Rectal smooth muscle tissue (tissue), 1 donor: ENCODE results near the gene GPRIN3.
"Not testable (repeated sequence)": the region's sequence is repeated elsewhere in the genome, so short reads cannot be mapped to it uniquely, and the experiment has no call there.

Source experiments
- H3K27ac ChIP-seq: one replicate; pipeline ENCODE4 v1.7.0; 2013; ENCODE audit warnings: low read depth, low read length, inconsistent platforms
- H3K27me3 ChIP-seq: one replicate; pipeline ENCODE4 v1.7.0; 2013; ENCODE audit warnings: low read length; ENCODE audit not compliant: control insufficient read depth, insufficient read depth
- H3K36me3 ChIP-seq: one replicate; pipeline ENCODE4 v1.7.0; 2013; ENCODE audit warnings: low read length; ENCODE audit not compliant: control insufficient read depth, insufficient read depth
- H3K4me1 ChIP-seq: one replicate; pipeline ENCODE4 v1.7.0; 2013; ENCODE audit warnings: low read length; ENCODE audit not compliant: control insufficient read depth, insufficient read depth
- H3K4me3 ChIP-seq: one replicate; pipeline ENCODE4 v1.7.0; 2013; ENCODE audit warnings: low read length
- H3K9ac ChIP-seq: one replicate; pipeline ENCODE4 v1.7.0; 2013; ENCODE audit warnings: low read length

GPRIN3 gene

DNA sequence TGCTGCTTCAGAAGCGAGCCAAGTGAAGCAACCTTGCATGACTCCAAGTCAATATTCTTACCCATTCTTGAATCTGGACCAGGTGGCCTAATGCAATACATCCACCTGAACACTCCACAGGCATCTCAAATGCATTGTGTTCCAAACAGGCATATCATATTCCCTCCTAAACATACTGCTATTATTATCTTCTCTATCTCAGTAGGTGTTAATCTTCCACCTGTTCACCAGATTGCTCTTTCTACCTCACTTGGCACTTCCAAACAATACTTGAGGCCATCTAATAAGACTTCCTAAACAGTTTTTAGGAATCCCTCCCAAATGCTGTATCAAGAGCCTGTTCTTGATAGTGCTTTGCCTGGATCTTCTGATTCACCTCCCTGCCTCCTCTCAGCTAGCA is 90.7 kb downstream of the GPRIN3 start:
- H3K4me1 ChIP-seq: no peaks in the 10 kb centered on the region
- H3K36me3 ChIP-seq: no peaks in the 10 kb centered on the region
- H3K27ac ChIP-seq: no peak overlapping the region
- no peak overlapping the region for H3K4me3 ChIP-seq
- H3K9ac ChIP-seq: no peak overlapping the region
- no peaks in the 10 kb centered on the region for H3K27me3 ChIP-seq

GRCh38 chr4:89216422-89216821 is 91.2 kb downstream of the GPRIN3 start:
- Histone ChIP-seq H3K9ac (no peak overlapping the region), H3K27me3 (no peaks in the 10 kb centered on the region), H3K4me3 (no peak overlapping the region), H3K4me1 (no peaks in the 10 kb centered on the region), H3K27ac (no peak overlapping the region), H3K36me3 (no peaks in the 10 kb centered on the region)

GRCh38 chr4:89215736-89216135 is 91.9 kb downstream of the GPRIN3 start:
- Histone ChIP-seq H3K27me3 (no peaks in the 10 kb centered on the region), H3K36me3 (no peaks in the 10 kb centered on the region), H3K27ac (no peak overlapping the region), H3K9ac (no peak overlapping the region), H3K4me1 (no peaks in the 10 kb centered on the region), H3K4me3 (no peak overlapping the region)

DNA sequence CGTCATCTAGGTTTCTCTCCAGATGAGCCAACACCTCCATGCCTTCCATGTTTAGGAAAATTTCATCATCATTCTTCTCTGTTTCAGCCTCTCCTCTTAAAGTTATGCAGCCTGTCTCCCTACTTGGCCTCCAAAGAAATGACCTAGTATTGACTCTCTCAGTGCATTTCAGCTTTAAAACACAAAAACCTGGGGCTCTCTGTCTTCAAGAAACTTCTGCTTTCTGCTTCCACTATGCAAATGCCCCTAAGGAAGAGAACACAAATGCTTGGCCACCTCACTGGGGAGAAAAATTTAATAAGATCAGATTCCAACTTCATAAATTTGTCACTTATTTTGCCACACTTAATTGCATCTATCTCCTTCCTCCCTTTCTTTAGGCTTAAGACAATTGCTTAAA is 93.3 kb downstream of the GPRIN3 start:
- H3K27me3 ChIP-seq: no peaks in the 10 kb centered on the region
- no peak overlapping the region for H3K9ac ChIP-seq
- no peak overlapping the region for H3K4me3 ChIP-seq

GRCh38 chr4:89213382-89213701 is 94.3 kb downstream of the GPRIN3 start:
- Histone ChIP-seq H3K27me3 (no peaks in the 10 kb centered on the region), H3K27ac (no peak overlapping the region), H3K4me3 (no peak overlapping the region), H3K9ac (no peak overlapping the region), H3K4me1 (no peaks in the 10 kb centered on the region), H3K36me3 (no peaks in the 10 kb centered on the region)

More for the DNA sequence above, 93.3 kb downstream of the GPRIN3 start:
- H3K27ac ChIP-seq: no peak overlapping the region
- no peaks in the 10 kb centered on the region for H3K4me1 ChIP-seq
- no peaks in the 10 kb centered on the region for H3K36me3 ChIP-seq

GRCh38 chr4:89212666-89213381 is 94.8 kb downstream of the GPRIN3 start:
- no peaks in the 10 kb centered on the region for H3K4me1 ChIP-seq
- no peak overlapping the region for H3K27ac ChIP-seq
- H3K4me3 ChIP-seq: no peak overlapping the region
- H3K9ac ChIP-seq: no peak overlapping the region
- H3K27me3 ChIP-seq: no peaks in the 10 kb centered on the region
- no peaks in the 10 kb centered on the region for H3K36me3 ChIP-seq

DNA sequence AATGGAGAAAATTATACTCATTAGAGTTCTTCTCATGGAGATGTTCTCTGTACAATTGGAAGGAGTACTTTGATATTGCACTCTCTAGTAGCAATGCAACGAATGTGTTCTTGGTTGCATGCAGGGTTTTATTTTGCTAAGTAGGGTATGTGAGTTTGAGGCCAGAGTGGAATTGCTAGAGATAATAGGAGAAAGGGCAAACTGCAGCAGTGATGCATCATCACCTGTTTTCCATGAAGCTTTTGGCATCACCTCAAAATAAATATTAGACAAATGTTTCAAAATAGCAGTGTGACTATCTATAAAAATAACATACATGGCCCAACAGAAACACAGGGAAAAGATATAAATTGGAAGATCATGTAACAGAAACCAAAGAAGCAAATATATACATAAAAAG is 103.0 kb downstream of the GPRIN3 start:
- H3K9ac ChIP-seq: no peak overlapping the region
- no peaks in the 10 kb centered on the region for H3K36me3 ChIP-seq

GRCh38 chr4:89203902-89204301 is 103.7 kb downstream of the GPRIN3 start:
- H3K9ac ChIP-seq: no peak overlapping the region
- H3K4me1 ChIP-seq: no peaks in the 10 kb centered on the region
- no peaks in the 10 kb centered on the region for H3K27me3 ChIP-seq
- no peak overlapping the region for H3K27ac ChIP-seq
- H3K36me3 ChIP-seq: no peaks in the 10 kb centered on the region
- H3K4me3 ChIP-seq: no peak overlapping the region

More for the DNA sequence above, 103.0 kb downstream of the GPRIN3 start:
- Histone ChIP-seq H3K4me3 (no peak overlapping the region), H3K4me1 (no peaks in the 10 kb centered on the region), H3K27me3 (no peaks in the 10 kb centered on the region), H3K27ac (no peak overlapping the region)

DNA sequence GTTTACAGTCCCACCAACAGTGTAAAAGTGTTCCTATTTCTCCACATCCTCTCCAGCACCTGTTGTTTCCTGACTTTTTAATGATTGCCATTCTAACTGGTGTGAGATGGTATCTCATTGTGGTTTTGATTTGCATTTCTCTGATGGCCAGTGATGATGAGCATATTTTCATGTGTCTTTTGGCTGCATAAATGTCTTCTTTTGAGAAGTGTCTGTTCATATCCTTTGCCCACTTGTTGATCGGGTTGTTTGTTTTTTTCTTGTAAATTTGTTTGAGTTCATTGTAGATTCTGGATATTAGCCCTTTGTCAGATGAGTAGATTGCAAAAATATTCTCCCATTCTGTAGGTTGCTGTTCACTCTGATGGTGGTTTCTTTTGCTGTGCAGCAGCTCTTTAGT is 108.2 kb downstream of the GPRIN3 start:
- not testable (repeated sequence) for H3K4me1 ChIP-seq, H3K27ac ChIP-seq, H3K27me3 ChIP-seq, H3K36me3 ChIP-seq, H3K4me3 ChIP-seq, H3K9ac ChIP-seq

GRCh38 chr4:89197920-89198319 is 109.7 kb downstream of the GPRIN3 start:
- Histone ChIP-seq H3K4me3 (no peak overlapping the region), H3K27ac (no peak overlapping the region), H3K4me1 (no peaks in the 10 kb centered on the region), H3K27me3 (no peaks in the 10 kb centered on the region), H3K36me3 (no peaks in the 10 kb centered on the region), H3K9ac (no peak overlapping the region)

DNA sequence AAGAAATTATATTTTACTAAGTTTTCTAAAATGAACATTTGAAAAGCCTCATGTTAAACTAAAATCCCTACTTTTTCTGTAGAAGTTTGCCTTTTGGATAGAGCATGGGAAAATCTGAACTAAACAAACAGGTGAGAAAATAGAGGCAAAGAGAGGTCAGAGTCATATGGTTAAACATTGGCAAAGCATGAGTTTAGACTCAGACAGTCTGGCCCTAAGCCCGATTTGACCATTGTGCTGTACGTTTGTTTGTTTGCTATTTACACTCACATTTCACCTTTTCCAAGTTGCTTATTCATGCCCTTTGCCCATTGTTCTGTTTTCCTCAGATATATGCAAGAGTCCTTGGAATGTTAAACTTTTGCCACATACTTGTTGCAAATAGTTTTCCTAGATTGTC is 110.9 kb downstream of the GPRIN3 start:
- Histone ChIP-seq H3K36me3 (no peaks in the 10 kb centered on the region), H3K27ac (no peak overlapping the region), H3K9ac (no peak overlapping the region), H3K4me1 (no peaks in the 10 kb centered on the region), H3K4me3 (no peak overlapping the region), H3K27me3 (no peaks in the 10 kb centered on the region)

- Histone ChIP-seq H3K4me3 (no peak overlapping the region), H3K4me1 (no peaks in the 10 kb centered on the region), H3K27ac (no peak overlapping the region), H3K36me3 (no peaks in the 10 kb centered on the region), H3K9ac (no peak overlapping the region), H3K27me3 (no peaks in the 10 kb centered on the region)
These were observed 111.4 kb downstream of the GPRIN3 start for GRCh38 chr4:89196056-89196674.

GRCh38 chr4:89193843-89194242 is 113.8 kb downstream of the GPRIN3 start:
- Histone ChIP-seq H3K36me3 (no peaks in the 10 kb centered on the region), H3K4me3 (no peak overlapping the region), H3K27me3 (no peaks in the 10 kb centered on the region), H3K27ac (no peak overlapping the region), H3K4me1 (no peaks in the 10 kb centered on the region), H3K9ac (no peak overlapping the region)
